Measurements from ENCODE around the gene OR2A2.

DNA sequence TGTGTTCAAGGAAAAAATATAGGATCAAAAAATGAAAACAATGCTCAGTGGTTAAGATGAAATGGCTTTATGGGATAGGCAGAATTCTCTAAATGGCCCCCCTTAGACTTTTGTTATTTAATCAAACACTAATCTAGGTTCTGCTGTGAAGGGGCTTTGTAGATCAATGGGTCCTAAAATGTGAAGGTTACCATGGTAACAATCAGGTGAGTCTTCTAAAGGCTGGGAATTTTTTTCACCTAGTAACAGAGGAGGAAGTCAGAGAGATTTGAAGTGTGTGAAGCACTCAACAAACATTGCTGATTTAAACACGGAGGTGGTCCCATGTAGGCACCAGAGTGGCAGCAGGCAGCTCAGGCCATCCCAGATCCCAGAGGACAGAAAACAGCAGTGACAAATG is 24.7 kb downstream of the OR2A2 start:
- TF ChIP-seq, protein P1, sequence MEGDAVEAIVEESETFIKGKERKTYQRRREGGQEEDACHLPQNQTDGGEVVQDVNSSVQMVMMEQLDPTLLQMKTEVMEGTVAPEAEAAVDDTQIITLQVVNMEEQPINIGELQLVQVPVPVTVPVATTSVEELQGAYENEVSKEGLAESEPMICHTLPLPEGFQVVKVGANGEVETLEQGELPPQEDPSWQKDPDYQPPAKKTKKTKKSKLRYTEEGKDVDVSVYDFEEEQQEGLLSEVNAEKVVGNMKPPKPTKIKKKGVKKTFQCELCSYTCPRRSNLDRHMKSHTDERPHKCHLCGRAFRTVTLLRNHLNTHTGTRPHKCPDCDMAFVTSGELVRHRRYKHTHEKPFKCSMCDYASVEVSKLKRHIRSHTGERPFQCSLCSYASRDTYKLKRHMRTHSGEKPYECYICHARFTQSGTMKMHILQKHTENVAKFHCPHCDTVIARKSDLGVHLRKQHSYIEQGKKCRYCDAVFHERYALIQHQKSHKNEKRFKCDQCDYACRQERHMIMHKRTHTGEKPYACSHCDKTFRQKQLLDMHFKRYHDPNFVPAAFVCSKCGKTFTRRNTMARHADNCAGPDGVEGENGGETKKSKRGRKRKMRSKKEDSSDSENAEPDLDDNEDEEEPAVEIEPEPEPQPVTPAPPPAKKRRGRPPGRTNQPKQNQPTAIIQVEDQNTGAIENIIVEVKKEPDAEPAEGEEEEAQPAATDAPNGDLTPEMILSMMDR (IDR thresholded peaks at IDR 0.05; ENCODE audit: insufficient read depth, low read length) = no peak
- no peak for TF ChIP-seq POLR2AphosphoS5 (IDR thresholded peaks at IDR 0.05; ENCODE audit: low read depth)

Measured in HL-60 (cell line).